Colonic mucosa (tissue), 4 donors: ENCODE measurements around the gene RETREG1. TPM values are rescaled to one million over a fixed set of nuclear protein-coding genes. Genes with fewer than 3 reads are reported as not detected.
"Not testable (repeated sequence)": the region's sequence is repeated elsewhere in the genome, so short reads cannot be mapped to it uniquely, and the experiment has no call there.

Experiments
- DNase-seq: peaks from one replicate; pipeline ENCODE4 v3.0.0-alpha.2; 2020
- H3K27ac ChIP-seq: fragments of 200-600 bp; one replicate; pipeline ENCODE4 v1.8.0; 2021
- H3K27me3 ChIP-seq: fragments of 200-600 bp; one replicate; pipeline ENCODE4 v1.8.0; 2021
- H3K36me3 ChIP-seq: fragments of 200-600 bp; one replicate; pipeline ENCODE4 v1.8.0; 2021
- H3K4me1 ChIP-seq: fragments of 200-600 bp; one replicate; pipeline ENCODE4 v1.8.0; 2021; ENCODE audit warnings: mild to moderate bottlenecking
- H3K4me3 ChIP-seq: fragments of 200-600 bp; one replicate; pipeline ENCODE4 v1.8.0; 2021
- H3K9ac ChIP-seq, 2 donors: one replicate each; pipeline ENCODE4 v1.7.0; 2013; ENCODE audit warnings: control low read depth in 2 of 2, low read depth in 2 of 2, low read length in 2 of 2
- H3K9me3 ChIP-seq: fragments of 200-600 bp; one replicate; pipeline ENCODE4 v1.8.0; 2021
- intact Hi-C: fragments of 100-400 bp; cut with DNase I; formaldehyde crosslinking; loops from one replicate; pipeline ENCODE4 v1.14.1; 2022
- total RNA-seq, 2 donors: library from RNA; stranded (reverse); fragmentation: NEBNext Ultra II Directional in 1 of 2; extraction: Animal tissue kit (Norgen Biotek cat#: 25700) in 1 of 2; gene quantifications; one replicate each; pipeline ENCODE4 v1.2.1, GENCODE V29; 2021
- TF ChIP-seq, protein P1 (sequence below): fragments of 200-600 bp; IDR thresholded peaks from one replicate; pipeline ENCODE4 v1.8.0; 2022; ENCODE audit warnings: antibody characterized with exemption, mild to moderate bottlenecking
- donor health status: healthy.
- donor health status: DM: no; HTN: no; CAD: no.
- donor health status: DM: no; HTN: no; CAD: no.

RETREG1 gene
- total RNA-seq, 2 donors from 2014 or later: 49.9 to 56.8 TPM

DNA sequence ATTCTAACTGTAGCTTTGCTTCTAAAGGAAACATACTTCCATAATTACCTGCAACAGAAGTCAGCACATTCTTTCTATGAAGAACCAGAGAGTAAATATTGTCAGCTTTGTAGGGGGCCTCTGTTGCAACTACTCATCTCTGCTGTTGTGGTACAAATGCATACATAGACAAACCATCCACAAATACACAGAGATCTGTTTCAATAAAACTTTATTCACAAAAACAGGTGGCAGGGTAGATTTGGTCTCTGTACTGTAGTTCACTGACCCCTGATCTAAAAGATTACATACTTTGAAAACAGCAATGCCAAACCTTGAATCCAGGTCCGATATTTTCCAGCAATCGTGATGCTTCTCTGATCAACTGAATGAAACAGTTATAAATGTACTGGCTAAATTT is 44.9 kb upstream of the RETREG1 start:
- intact Hi-C loops: loop anchor here (10.0 kb wide), 1 partner anchor 207 kb away; no protein-coding TSS in a partner anchor
- Histone ChIP-seq H3K27ac (no peak overlapping the region), H3K9ac (no peak overlapping the region), H3K4me3 (no peak overlapping the region), H3K9me3 (no peaks in the 10 kb centered on the region), H3K27me3 (no peaks in the 10 kb centered on the region), H3K4me1 (no peaks in the 10 kb centered on the region), H3K36me3 (no peaks in the 10 kb centered on the region)
- no peak for DNase-seq
- TF ChIP-seq, protein P1, sequence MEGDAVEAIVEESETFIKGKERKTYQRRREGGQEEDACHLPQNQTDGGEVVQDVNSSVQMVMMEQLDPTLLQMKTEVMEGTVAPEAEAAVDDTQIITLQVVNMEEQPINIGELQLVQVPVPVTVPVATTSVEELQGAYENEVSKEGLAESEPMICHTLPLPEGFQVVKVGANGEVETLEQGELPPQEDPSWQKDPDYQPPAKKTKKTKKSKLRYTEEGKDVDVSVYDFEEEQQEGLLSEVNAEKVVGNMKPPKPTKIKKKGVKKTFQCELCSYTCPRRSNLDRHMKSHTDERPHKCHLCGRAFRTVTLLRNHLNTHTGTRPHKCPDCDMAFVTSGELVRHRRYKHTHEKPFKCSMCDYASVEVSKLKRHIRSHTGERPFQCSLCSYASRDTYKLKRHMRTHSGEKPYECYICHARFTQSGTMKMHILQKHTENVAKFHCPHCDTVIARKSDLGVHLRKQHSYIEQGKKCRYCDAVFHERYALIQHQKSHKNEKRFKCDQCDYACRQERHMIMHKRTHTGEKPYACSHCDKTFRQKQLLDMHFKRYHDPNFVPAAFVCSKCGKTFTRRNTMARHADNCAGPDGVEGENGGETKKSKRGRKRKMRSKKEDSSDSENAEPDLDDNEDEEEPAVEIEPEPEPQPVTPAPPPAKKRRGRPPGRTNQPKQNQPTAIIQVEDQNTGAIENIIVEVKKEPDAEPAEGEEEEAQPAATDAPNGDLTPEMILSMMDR: no peak

DNA sequence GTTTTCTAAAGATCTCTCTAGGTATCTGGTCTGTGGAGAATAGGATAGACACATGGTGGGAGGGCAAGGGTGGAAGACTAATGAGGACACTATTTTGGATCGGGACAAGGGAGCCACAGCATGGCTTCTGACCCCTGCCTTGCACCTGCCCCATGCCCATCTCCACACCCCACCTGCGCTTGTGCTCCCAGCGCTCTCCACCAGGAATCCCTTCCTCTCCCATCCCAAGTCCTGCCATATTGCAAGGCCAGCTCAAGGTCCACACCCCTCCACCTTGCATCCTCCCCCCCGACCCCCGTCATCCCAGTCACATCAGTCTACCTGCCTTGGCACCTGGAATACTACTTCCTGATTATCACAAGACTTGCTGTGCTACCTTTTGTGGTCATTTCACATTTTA is 44.2 kb upstream of the RETREG1 start:
- intact Hi-C loops: loop anchor here (10.0 kb wide), 1 partner anchor 206 kb away; no protein-coding TSS in a partner anchor
- H3K4me1 ChIP-seq: no peaks in the 10 kb centered on the region
- H3K4me3 ChIP-seq: no peak overlapping the region

DNA sequence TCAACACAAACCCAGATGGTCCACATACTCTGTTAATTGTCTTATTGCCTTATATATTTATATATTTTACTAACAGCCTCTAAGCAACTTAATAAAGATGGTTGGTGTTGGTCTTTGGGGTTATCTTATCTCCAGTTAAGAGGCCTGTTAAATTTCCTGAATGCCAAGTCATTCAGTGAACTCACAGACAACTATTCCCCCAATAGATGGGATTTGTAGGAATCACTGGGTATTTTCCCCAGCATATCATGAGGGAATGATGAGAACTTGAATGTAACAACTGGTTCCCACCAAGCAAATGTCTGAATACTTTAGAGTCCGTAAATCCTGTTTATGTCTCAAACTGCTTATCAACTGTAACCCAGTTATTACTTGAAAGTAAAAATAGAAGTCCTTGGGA is 42.7 kb upstream of the RETREG1 start:
- Histone ChIP-seq H3K9me3 (no peaks in the 10 kb centered on the region), H3K27ac (no peak overlapping the region), H3K4me1 (no peaks in the 10 kb centered on the region), H3K36me3 (no peaks in the 10 kb centered on the region), H3K9ac (no peak overlapping the region), H3K4me3 (no peak overlapping the region), H3K27me3 (no peaks in the 10 kb centered on the region)
- intact Hi-C loops: no loop called here
- DNase-seq: no peak
- TF ChIP-seq, protein P1: no peak

More for the DNA sequence above, 44.2 kb upstream of the RETREG1 start:
- Histone ChIP-seq H3K9ac (no peak overlapping the region), H3K27me3 (no peaks in the 10 kb centered on the region), H3K27ac (no peak overlapping the region), H3K9me3 (no peaks in the 10 kb centered on the region), H3K36me3 (no peaks in the 10 kb centered on the region)
- TF ChIP-seq, protein P1: no peak
- DNase-seq: no peak

DNA sequence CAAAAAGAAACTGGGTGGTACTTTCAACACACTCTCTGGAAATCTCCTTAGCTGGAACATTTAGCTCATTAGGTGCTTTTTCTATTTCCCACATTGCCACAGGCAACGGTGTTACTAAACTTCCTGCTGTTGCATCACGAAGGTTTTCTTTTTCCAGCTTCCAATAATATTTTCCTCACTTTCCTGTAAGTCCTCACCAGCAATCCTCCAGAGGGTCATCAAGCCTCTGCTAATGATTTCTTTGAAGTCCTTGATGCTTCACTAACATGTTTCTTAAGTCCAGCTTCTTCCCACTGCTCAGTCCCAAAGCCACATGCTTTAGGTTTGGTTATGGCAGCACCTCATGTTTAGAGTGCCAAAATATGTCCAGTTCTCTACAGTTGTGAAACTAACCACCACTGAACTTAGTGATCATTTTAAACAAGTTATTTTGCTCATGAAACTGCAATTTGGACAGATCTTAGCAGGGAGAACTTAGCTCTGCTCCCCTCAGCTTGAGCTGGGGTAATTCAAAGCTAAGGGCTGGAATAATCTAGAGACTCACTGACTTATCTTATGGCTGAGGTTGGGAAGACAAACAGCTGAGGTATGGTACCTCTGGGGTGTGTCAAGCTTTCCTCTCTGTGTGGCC is 39.9 kb upstream of the RETREG1 start:
- no peaks in the 10 kb centered on the region for H3K36me3 ChIP-seq
- H3K27me3 ChIP-seq: no peaks in the 10 kb centered on the region
- H3K4me1 ChIP-seq: no peaks in the 10 kb centered on the region
- no peaks in the 10 kb centered on the region for H3K9me3 ChIP-seq
- intact Hi-C loops: no loop called here
- no peak overlapping the region for H3K27ac ChIP-seq
- no peak overlapping the region for H3K9ac ChIP-seq
- no peak for DNase-seq
- no peak overlapping the region for H3K4me3 ChIP-seq
- TF ChIP-seq, protein P1: no peak

DNA sequence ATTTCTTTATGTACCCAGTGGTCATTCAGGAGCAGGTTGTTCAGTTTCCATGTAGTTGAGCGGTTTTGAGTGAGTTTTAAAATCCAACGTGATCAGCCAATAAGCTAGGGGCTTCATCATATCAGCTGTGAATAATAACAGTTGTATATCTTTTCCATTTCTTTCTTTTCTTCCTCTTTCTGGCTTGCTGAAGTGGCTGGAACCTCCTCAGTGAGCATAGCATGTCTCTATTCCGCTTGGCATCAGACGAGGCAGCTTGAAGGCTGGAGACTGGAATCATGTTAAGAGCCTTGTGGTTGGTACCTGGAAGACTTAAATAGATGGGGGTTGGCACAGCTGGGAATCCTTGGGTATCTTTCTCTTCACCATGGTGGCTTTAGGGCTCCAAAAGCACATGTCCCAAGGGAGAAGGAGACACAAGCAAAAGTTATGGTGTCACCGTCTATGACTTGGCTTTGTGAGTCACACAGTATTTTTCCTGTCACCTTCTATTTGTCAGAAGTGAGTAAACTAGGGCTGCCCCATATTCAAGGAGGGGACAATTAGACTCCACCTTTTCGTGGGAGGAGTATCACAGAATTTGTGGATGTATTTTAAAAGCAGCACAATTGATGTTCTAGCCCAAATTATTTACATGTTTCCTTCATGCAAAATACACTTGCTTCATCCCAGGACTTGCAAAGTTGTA is 38.0 kb upstream of the RETREG1 start:
- H3K4me3 ChIP-seq: no peak overlapping the region

DNA sequence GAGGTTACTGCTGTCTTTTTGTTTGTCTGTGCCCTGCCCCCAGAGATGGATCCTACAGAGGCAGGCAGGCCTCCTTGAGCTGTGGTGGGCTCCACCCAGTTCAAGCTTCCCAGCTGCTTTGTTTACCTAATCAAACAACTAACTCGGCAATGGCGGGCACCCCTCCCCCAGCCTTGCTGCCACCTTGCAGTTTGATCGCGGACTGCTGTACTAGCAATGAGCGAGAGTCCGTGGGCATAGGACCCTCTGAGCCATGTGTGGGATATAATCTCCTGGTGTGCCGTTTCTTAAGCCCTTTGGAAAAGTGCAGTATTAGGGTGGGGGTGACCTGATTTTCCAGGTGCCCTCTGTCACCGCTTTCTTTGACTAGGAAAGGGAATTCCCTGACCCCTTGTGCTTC is 31.9 kb upstream of the RETREG1 start:
- H3K9ac ChIP-seq, intact Hi-C loops, H3K27ac ChIP-seq, H3K27me3 ChIP-seq, H3K4me3 ChIP-seq, H3K9me3 ChIP-seq, DNase-seq, H3K4me1 ChIP-seq, H3K36me3 ChIP-seq: not testable (repeated sequence)

More for the DNA sequence above, 38.0 kb upstream of the RETREG1 start:
- Histone ChIP-seq H3K4me1 (no peaks in the 10 kb centered on the region), H3K27me3 (no peaks in the 10 kb centered on the region), H3K9ac (no peak overlapping the region), H3K27ac (no peak overlapping the region), H3K9me3 (no peaks in the 10 kb centered on the region), H3K36me3 (no peaks in the 10 kb centered on the region)
- DNase-seq: no peak
- TF ChIP-seq, protein P1: no peak
- intact Hi-C loops: no loop called here
